K562 (cell line): ENCODE measurements around the gene CALML4. TPM values are rescaled to one million over a fixed set of nuclear protein-coding genes. Genes with fewer than 3 reads are reported as not detected.

ENCODE experiments used
- BCL6 ChIP-seq: fragments of 250-450 bp; sonication (Bioruptor Pico); IDR thresholded peaks from 2 replicates; pipeline ENCODE4 v1.4.0; 2020
- MCM2 ChIP-seq: fragments of 450-650 bp; IDR thresholded peaks from 2 replicates; pipeline ENCODE4 v1.6.1; 2017; ENCODE audit warnings: low read depth, mild to moderate bottlenecking
- ZBTB7A ChIP-seq: IDR thresholded peaks from 2 replicates; pipeline ENCODE4 v1.6.1; 2011; ENCODE audit warnings: low read depth, mild to moderate bottlenecking, low read length, moderate library complexity, borderline replicate concordance; ENCODE audit not compliant: control insufficient read depth
- polyA plus RNA-seq, 8 experiments: library from polyadenylated mRNA; depleted of rRNA in 4 of 8; stranded (reverse) in 5 of 8; unstranded in 3 of 8; fragments of >200 nt; fragmentation: Nextera tagmentation in 2 of 8; fragmentation: Illumina TruSeq in 1 of 8; extraction: Ambion mirVana in 2 of 8; extraction: Trizol in 1 of 8; gene quantifications; 2 replicates each; pipeline versions ENCODE4 v1.2.1 to v1.2.3, GENCODE V29; 2011 to 2014; ENCODE audit warnings: inconsistent platforms in 1 of 8, missing spikeins in 1 of 8
- total RNA-seq, 7 experiments: library from RNA; depleted of rRNA in 6 of 7; stranded (reverse); fragments of >200 nt in 6 of 7; fragmentation: Illumina TruSeq in 2 of 7; extraction: Trizol in 2 of 7; gene quantifications; 2 replicates each; pipeline versions ENCODE4 v1.2.1 to v1.2.3, GENCODE V29; 2011 to 2021; ENCODE audit warnings: low replicate concordance in 1 of 7
- TF ChIP-seq, protein P1 (sequence below), 2 experiments: fragments of 450-650 bp; IDR thresholded peaks; 2 replicates each; pipeline ENCODE4 v1.6.1; 2016; ENCODE audit warnings: mild to moderate bottlenecking in 2 of 2, borderline replicate concordance in 1 of 2, low read depth in 1 of 2, moderate library complexity in 1 of 2

CALML4 gene
- total and polyA plus RNA-seq, 9 of the 15 experiments (the other 6 are each of a cell fraction or from before 2014, with no cell fraction given): 2.8 to 30.6 (median 15.5) TPM

DNA sequence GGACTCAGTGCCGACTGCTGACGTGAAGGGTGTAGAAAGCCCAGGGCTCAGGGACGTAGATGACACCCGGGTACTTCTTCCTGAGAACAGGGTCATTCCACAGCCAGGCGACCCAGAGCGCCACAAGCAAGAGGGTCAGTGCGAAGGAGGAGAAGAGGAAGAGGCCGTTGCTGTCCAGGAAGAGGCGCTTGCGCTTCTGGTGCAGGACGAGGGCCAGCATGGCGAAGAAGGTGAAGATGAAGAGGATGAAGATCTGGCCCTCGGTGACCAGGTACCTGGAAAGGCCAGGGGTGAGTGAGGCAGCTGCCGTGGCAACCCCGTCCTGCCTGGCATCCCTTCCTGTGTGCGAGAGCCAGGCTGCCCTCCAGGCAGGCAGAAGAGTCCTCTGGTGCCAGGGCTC, 3.0 kb upstream of the CALML4 start (continued):
- TF ChIP-seq, protein P1, sequence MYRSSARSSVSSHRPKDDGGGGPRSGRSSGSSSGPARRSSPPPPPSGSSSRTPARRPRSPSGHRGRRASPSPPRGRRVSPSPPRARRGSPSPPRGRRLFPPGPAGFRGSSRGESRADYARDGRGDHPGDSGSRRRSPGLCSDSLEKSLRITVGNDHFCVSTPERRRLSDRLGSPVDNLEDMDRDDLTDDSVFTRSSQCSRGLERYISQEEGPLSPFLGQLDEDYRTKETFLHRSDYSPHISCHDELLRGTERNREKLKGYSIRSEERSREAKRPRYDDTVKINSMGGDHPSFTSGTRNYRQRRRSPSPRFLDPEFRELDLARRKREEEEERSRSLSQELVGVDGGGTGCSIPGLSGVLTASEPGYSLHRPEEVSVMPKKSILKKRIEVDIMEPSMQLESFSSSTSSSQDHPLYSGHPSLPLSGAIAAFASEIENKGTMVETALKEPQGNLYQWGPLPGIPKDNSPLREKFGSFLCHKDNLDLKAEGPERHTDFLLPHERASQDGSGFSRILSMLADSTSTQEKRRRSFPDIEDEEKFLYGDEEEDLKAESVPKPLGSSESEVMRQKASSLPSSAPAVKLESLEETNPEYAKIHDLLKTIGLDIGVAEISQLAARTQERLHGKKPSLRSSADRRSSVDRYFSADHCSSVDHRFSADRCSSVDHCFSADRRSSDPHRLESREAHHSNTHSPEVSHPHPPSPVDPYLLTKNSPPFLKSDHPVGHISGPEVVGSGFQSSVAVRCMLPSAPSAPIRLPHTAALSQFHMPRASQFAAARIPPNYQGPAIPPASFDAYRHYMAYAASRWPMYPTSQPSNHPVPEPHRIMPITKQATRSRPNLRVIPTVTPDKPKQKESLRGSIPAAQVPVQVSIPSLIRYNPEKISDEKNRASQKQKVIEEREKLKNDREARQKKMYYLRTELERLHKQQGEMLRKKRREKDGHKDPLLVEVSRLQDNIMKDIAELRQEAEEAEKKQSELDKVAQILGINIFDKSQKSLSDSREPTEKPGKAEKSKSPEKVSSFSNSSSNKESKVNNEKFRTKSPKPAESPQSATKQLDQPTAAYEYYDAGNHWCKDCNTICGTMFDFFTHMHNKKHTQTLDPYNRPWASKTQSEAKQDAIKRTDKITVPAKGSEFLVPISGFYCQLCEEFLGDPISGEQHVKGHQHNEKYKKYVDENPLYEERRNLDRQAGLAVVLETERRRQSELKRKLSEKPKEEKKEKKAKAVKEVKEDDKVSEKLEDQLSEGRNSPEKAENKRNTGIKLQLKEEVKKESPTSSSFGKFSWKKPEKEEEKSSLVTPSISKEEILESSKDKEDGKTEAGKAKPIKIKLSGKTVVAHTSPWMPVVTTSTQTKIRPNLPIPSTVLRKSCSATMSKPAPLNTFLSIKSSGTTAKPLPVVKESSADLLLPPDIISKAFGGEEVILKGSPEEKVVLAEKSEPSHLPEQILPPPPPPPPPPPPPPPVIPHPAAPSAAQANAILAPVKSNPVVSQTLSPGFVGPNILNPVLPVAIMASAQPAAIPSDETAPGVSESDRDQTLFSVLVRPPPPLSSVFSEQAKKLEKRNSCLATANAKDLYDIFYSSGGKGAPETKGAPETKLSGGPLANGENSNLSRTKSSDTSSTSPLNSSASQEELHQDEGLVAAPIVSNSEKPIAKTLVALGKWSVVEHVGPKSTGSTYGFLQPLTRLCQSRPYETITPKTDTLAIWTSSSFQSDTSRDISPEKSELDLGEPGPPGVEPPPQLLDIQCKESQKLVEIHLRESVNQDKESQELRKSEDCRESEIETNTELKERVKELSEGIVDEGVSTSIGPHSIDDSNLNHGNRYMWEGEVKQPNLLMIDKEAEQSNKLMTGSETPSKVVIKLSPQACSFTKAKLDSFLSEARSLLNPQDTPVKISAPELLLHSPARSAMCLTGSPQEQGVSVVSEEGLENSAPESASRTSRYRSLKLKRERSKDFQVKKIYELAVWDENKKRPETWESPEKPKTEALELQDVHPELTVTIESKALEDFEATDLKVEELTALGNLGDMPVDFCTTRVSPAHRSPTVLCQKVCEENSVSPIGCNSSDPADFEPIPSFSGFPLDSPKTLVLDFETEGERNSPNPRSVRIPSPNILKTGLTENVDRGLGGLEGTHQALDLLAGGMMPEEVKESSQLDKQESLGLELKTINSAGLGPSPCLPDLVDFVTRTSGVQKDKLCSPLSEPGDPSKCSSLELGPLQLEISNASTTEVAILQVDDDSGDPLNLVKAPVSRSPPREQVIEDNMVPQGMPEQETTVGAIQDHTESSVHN (IDR thresholded peaks at IDR 0.05; ENCODE audit: borderline replicate concordance in 1 of 2, low read depth in 1 of 2): no peak
- TF ChIP-seq MCM2 (no peak), ZBTB7A (no peak), BCL6 (CRISPR knock-in tag) (no peak)
